GM21723 (cell line): ENCODE measurements around the gene POLR3B.
A peak's percentile ranks its signal among the peaks of the same experiment; 100 is the strongest.
"Not testable (repeated sequence)": the region's sequence is repeated elsewhere in the genome, so short reads cannot be mapped to it uniquely, and the experiment has no call there.

Source experiments
- ATAC-seq: cut with Tn5 transposase; IDR thresholded peaks from one replicate; pipeline ENCODE4 v1.9.1; 2021; ENCODE audit warnings: mild to moderate bottlenecking, moderate library complexity; ENCODE audit not compliant: unreplicated experiment

Gene POLR3B

DNA sequence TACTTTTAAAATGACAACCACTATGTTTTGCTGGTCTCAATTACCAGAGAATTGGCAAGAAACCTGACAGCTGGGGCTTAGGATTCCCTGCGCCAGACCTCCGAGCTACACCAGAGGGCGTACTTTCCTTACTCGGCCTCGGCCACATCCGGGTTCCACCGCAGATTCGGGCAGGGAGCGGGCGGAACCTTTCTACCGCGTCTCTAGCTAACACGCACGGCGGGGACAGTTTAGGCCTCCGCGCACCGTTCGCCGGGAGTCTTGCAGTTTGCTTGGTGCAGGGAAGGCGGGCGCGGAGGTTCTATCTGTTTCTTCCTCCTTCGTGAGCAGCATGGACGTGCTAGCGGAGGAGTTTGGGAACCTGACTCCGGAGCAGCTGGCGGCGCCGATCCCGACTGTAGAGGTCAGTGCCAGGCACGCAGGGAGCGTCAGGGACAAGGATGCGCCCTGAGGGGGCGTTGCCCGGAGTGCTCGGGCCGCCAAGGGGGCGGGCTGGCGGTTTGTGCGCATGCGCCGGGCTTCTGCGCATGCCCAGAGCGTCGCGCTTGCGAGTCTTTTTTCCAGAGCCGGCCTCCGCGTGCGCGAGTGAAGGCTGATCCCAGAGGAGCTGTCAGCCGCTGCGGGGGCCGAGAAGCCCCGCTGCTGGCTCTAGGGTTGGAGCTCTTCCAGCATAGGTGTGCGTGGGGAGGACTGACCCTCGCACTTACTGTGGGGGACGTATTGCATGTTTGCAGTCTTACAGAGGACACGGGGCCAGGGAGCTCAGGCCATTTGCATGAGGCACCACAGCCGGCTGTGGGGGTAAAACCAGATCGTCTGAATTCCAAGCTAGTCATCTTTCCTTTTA lies at the start of gene POLR3B:
Gene POLR3B, plus strand, starts transcription at position 200 of the 847 bp plus-strand sequence. Its CDS starts 132 bp downstream, at position 332.
- peak; percentile 89 for ATAC-seq

- no peak for ATAC-seq
These were observed 49.4 kb upstream of the POLR3B start for GRCh38 chr12:106308121-106308520.

DNA sequence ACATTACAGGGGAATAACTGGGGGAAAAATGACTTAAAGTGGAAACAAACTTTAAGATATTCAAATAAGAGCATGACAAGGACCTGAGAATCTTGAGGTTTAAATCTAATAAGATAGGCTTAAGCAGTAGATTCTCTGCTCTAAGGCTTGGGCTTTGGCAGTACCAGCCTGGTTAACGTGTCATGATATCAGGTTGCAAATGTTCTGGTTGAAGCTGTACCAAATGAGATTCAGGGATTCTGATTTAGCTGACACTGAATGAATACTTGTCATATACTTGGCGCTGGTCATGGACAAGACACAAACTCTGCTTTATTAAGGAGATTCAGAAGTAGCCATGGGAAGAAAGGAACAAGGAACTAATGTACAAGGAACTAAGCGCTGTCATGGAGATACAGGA lies 48.9 kb upstream of the POLR3B start:
- ATAC-seq = no peak

DNA sequence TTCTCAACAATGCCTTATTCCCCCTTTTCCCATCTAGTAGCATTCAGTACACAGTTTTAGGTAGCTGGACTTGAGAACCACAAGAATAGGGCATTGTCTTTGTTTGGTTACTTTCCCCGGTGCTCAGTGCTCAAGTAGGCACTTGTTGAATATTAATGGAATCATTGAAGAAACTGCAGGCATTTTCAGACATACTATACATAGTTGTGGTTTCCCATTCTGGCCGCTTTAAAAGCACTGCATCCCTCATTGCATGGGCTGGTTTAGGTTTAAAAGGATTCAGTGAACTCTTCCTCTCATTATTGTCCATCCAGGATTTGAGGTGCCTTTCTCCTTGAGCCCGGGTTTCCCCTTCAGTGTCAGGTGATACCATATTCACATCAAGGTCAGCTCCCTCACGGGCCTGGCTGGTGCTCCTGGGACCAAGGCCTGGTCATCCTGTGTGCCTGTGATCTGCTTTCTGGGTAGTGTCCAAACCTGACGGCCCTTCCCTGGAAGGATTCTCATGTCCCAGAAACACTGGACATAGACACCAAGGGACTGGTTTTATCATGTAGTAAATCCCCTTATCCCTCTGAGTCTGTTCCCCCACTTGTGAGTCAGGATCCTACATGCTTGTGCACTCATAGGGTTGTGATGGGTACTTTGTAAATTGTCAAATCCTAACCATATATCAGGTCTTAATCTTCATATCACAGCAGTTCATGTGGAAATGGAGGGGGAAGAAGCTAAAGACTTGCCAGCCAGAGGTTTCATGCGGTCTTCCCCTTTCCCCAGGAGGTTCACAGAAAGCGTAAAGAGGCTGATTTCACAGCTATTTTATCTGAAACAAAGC lies 47.7 kb upstream of the POLR3B start:
- ATAC-seq = no peak

GRCh38 chr12:106310687-106311086 lies 46.9 kb upstream of the POLR3B start:
- ATAC-seq = no peak

DNA sequence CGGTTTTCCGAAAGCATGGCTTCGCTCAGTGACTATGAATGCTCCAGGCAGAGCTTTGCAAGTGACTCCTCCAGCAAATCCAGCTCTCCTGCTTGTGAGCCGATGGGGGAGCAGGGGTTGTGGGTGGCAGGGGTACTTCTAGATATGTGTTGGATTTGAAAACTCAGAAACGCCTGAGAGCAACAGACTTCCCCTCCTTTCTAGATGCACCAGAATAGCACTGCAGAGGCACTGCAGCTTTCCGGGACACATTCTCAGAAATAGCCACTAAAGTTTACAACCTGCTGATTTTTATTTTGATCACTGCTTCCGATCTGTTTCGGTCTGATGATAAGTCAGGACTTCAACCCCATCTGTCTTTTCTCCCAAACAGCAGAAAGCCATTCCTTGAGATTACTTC lies 46.4 kb upstream of the POLR3B start:
- ATAC-seq = no peak

- ATAC-seq = not testable (repeated sequence)
These were observed 44.1 kb upstream of the POLR3B start for GRCh38 chr12:106313413-106313812.

GRCh38 chr12:106315523-106315922 lies 42.0 kb upstream of the POLR3B start:
- ATAC-seq = no peak

- no peak for ATAC-seq
These were observed 40.0 kb upstream of the POLR3B start for GRCh38 chr12:106317406-106318082.

- no peak for ATAC-seq
These were observed 36.3 kb upstream of the POLR3B start for GRCh38 chr12:106321139-106321850.

DNA sequence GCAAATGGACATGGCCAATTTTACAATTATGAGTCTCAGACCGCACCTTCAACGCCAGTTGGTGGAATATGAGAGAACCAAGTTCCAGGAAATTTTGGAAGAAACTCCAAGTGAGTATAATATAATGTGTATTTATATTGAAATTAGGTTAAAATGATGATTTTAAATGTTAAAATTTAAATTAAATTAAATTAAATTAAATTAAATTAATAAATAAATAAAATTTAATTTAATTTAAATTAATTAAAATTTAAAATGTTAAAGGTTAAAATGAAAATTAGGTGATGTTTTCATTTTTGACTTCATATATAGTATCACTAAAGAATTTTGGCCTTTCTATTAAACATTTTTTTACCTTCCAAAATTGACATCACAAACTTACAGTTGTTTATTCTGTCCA lies 34.0 kb upstream of the POLR3B start:
- ATAC-seq = no peak

- no peak for ATAC-seq
These were observed 30.2 kb upstream of the POLR3B start for GRCh38 chr12:106327309-106327869.

DNA sequence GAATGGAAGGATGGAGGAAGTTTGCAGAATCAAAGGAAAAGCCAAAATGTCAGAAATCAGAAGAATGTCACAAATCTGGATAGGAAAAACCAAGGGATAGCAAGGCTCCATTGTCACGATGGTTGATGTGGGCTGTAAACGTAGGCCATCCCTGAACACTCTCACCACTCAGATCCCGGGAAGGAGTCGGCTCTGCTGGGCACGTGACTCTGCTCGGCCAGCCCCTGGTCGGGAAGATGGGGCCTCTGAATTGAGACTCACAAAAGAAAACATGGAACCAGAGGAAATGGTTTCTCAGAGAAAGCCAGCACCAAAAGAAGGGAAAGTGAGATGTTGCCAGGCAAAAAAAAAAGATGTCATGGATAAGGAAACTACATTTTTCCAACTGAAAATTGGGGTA lies 28.8 kb upstream of the POLR3B start:
- no peak for ATAC-seq

GRCh38 chr12:106329231-106329982 lies 28.1 kb upstream of the POLR3B start:
- ATAC-seq = no peak

- no peak for ATAC-seq
These were observed 25.9 kb upstream of the POLR3B start for GRCh38 chr12:106331599-106331998.

DNA sequence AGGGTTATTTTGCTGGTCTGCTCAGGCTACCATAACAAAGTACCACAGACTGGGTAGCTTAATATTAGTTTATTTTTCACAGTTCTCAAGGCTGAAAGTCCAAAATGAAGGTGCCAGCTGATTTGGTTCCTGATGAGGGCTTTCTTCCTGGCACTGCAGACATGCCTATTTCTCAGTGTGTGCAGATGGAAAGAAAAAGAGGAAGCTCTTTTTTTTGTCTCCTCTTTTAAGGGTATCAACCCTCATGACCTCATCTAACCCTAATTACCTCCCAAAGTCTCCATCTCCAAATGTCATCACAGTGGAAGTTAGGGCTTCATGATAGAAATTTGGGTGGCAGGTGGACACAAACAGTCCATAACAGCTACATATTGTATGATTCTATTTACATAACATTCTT lies 25.0 kb upstream of the POLR3B start:
- no peak for ATAC-seq

- ATAC-seq = no peak
These were observed 24.5 kb upstream of the POLR3B start for GRCh38 chr12:106333010-106333409.

GRCh38 chr12:106333756-106334155 lies 23.8 kb upstream of the POLR3B start:
- no peak for ATAC-seq

DNA sequence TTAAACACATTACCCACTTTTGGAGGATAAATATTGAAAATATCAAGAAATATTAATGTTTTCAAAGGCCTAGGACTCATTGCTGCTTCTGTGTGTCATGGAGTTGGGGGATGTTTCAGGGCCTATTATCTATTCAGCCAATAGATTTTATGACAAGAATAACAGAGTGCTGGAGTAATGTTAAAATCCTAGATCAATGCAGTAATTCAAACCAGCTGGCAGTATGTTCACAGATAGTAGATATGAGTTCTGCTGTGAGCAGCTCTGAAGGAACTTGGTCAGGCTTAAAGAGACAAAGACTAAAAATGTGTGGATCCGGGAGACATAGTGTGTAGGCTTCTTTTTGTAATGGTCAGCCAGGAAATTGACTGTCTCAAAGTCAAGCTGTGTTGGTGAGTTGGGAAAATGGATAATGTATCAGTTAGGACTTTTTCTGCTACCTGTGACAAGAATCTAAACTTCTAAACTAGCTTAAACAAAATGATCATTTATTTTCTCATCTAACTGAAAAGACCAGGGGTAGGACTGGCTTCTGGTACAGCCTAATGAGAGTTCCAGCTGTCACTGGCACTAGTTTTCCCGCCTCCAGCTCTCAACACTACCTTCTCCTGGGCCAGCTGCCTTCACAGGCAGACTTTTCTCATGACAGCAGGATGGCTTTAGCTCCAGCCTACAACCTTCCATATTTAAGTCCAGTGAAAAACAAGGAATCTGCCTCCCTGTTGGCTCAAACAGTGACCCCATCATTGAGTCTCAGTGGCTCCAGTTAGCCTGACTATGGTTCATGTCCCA lies 16.3 kb upstream of the POLR3B start:
- ATAC-seq = no peak
